Uterus (tissue), 4 donors: ENCODE data around the gene ANKRD60. TPM values are rescaled to one million over a fixed set of nuclear protein-coding genes. Genes with fewer than 3 reads are reported as not detected.

Experiments used
- DNase-seq, 2 donors: peaks; one replicate each; pipeline ENCODE4 v3.0.0-alpha.2; 2019 to 2020
- H3K27ac ChIP-seq, 2 donors: fragments of 200-600 bp; sonication (generic); 1 replicate in 1 of 2; 2 replicates in 1 of 2; pipeline ENCODE4 v1.5.1; 2016 to 2018
- H3K27me3 ChIP-seq, 2 donors: fragments of 200-600 bp; sonication (generic); one replicate each; pipeline ENCODE4 v1.5.1; 2018 to 2019; ENCODE audit warnings: control low read depth in 1 of 2
- H3K36me3 ChIP-seq, 2 donors: fragments of 200-600 bp; sonication (generic); one replicate each; pipeline ENCODE4 v1.5.1; 2019; ENCODE audit warnings: control low read depth in 1 of 2
- H3K4me1 ChIP-seq, 2 donors: fragments of 200-600 bp; sonication (generic); one replicate each; pipeline ENCODE4 v1.5.1; 2018 to 2019; ENCODE audit warnings: control low read depth in 1 of 2
- H3K4me3 ChIP-seq, 2 donors: fragments of 200-600 bp; sonication (generic); 1 replicate in 1 of 2; 2 replicates in 1 of 2; pipeline ENCODE4 v1.5.1; 2018 to 2019; ENCODE audit warnings: mild to moderate bottlenecking in 1 of 2
- H3K9me3 ChIP-seq, 2 donors: fragments of 200-600 bp; sonication (generic); one replicate each; pipeline ENCODE4 v1.5.1; 2019; ENCODE audit warnings: control low read depth in 1 of 2
- CTCF ChIP-seq, 4 experiments: fragments of 200-600 bp in 2 of 4; fragments of 450-650 bp in 2 of 4; sonication (generic) in 2 of 4; IDR thresholded peaks; one replicate each; pipeline ENCODE4 v1.5.1; 2016 to 2019; ENCODE audit warnings: antibody characterized with exemption in 4 of 4, mild to moderate bottlenecking in 2 of 4, moderate library complexity in 1 of 4
- POLR2A ChIP-seq, 2 donors: fragments of 450-650 bp; IDR thresholded peaks; one replicate each; pipeline ENCODE4 v1.6.1; 2016; ENCODE audit warnings: antibody characterized with exemption in 2 of 2, mild to moderate bottlenecking in 1 of 2, moderate library complexity in 1 of 2
- intact Hi-C: fragments of 100-400 bp; cut with DNase I; formaldehyde crosslinking; loops from one replicate; pipeline ENCODE4 v1.15.1; 2023; ENCODE audit warnings: low total_unique reads
- total RNA-seq, 4 donors: library from RNA; depleted of rRNA in 3 of 4; stranded (reverse); fragments of >200 nt in 3 of 4; gene quantifications; one replicate each; pipeline versions ENCODE4 v1.1.0 to v1.2.4, GENCODE V29; 2014 to 2023
- donor health status: DM: yes; HTN: yes; CAD: no.

Gene ANKRD60
- total RNA-seq, 4 donors from 2014 or later, result not detected

DNA sequence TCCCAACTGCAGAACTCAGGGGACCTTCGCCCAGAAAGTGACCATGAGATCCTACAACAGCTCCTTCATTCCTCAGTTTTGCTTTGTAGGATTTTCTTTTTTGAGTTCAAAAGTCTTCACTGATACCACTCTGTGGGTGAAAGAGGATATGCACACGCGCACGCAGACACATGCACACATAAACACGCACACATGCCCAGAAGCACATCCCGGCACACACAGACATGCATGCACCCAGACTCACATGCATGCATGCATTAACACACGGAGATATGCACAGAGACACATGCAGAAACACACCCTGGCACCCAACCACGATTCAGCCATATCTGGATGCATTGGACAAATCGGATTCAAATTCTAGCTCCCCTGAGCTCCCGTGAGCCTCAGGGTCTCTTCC, 36.4 kb downstream of the ANKRD60 start:
- Histone ChIP-seq H3K4me1 (no peaks in the 10 kb centered on the region), H3K9me3 (no peaks in the 10 kb centered on the region), H3K27ac (no peak overlapping the region), H3K27me3 (no peaks in the 10 kb centered on the region), H3K4me3 (no peak overlapping the region), H3K36me3 (no peaks in the 10 kb centered on the region)
- intact Hi-C loops, result no loop called here
- TF ChIP-seq CTCF (IDR thresholded peaks at IDR 0.05), result no peak
- no peak for TF ChIP-seq POLR2A (IDR thresholded peaks at IDR 0.05)
- no peak for DNase-seq

GRCh38 chr20:58188527-58188926, 39.9 kb downstream of the ANKRD60 start:
- no peaks in the 10 kb centered on the region for H3K36me3 ChIP-seq
- no peaks in the 10 kb centered on the region for H3K4me1 ChIP-seq
- no peak overlapping the region for H3K4me3 ChIP-seq
- no peak for TF ChIP-seq POLR2A (IDR thresholded peaks at IDR 0.05)
- TF ChIP-seq CTCF (IDR thresholded peaks at IDR 0.05), result no peak
- intact Hi-C loops, result no loop called here
- DNase-seq, result no peak
- H3K9me3 ChIP-seq, result no peaks in the 10 kb centered on the region
- no peaks in the 10 kb centered on the region for H3K27me3 ChIP-seq
- no peak overlapping the region for H3K27ac ChIP-seq

DNA sequence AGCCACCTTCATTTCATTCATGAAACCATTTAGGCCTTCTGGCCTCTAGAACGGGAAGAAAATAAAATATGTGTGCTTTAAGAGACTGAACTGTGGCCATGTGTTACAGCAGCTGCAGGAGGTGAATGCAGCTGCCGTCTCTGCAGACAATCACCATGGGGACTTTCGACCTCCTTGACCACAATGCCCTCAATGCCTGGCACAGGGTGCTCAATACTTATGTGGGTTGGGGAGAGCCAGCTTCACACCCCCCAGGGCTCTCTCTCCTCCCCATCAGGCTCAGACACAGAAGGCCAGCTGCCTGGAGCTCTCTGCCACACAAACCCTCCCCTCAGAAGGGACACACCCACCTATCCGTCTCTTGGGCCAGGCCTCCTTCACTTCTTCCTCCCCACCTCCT, 43.5 kb downstream of the ANKRD60 start:
- no peak overlapping the region for H3K4me3 ChIP-seq
- H3K27ac ChIP-seq, result no peak overlapping the region
- no peak for DNase-seq
- no peaks in the 10 kb centered on the region for H3K9me3 ChIP-seq
- H3K36me3 ChIP-seq, result no peaks in the 10 kb centered on the region
- no peaks in the 10 kb centered on the region for H3K27me3 ChIP-seq
- intact Hi-C loops, result no loop called here
- no peaks in the 10 kb centered on the region for H3K4me1 ChIP-seq
- TF ChIP-seq CTCF (IDR thresholded peaks at IDR 0.05) (no peak), POLR2A (IDR thresholded peaks at IDR 0.05) (no peak)

DNA sequence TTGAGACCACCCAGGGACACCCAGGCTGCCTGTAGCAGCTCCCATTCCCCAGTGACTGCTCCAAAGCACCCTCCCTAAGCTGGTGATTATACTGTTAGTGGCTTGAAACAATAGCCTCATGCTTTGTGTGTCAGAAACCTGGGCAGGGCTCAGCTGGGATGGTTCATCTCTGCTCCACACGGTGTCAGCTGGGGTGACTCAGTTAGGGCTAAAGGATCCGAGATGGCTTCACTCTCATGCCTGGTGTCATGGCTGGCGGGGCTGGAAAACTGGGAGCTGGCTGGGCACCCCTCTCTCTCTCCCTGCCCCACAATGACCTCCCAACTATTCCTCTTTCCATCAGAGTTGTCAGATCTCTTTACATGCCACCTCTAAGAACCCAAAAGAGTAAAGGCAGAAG, 44.4 kb downstream of the ANKRD60 start:
- Histone ChIP-seq H3K27ac (no peak overlapping the region), H3K4me1 (no peaks in the 10 kb centered on the region), H3K9me3 (no peaks in the 10 kb centered on the region), H3K27me3 (no peaks in the 10 kb centered on the region), H3K36me3 (no peaks in the 10 kb centered on the region), H3K4me3 (no peak overlapping the region)
- no peak for TF ChIP-seq CTCF (IDR thresholded peaks at IDR 0.05)
- intact Hi-C loops, result no loop called here
- DNase-seq, result no peak

GRCh38 chr20:58182521-58183140, 45.8 kb downstream of the ANKRD60 start:
- no peaks in the 10 kb centered on the region for H3K36me3 ChIP-seq
- no peaks in the 10 kb centered on the region for H3K9me3 ChIP-seq
- intact Hi-C loops, result no loop called here
- TF ChIP-seq CTCF (IDR thresholded peaks at IDR 0.05) (no peak), POLR2A (IDR thresholded peaks at IDR 0.05) (no peak)
- DNase-seq, result no peak
- no peaks in the 10 kb centered on the region for H3K4me1 ChIP-seq
- H3K27me3 ChIP-seq, result no peaks in the 10 kb centered on the region
- no peak overlapping the region for H3K27ac ChIP-seq
- H3K4me3 ChIP-seq, result no peak overlapping the region
